Ovary (tissue), 9 donors: Measurements from ENCODE around the gene SDR39U1. TPM values are rescaled to one million over a fixed set of nuclear protein-coding genes. Genes with fewer than 3 reads are reported as not detected.

Experiments
- DNase-seq, 5 donors: peaks; one replicate each; pipeline ENCODE4 v3.0.0-alpha.2; 2019 to 2020
- H3K27ac ChIP-seq, 2 donors: fragments of 200-600 bp; one replicate each; pipeline versions ENCODE4 v1.5.1 to v1.8.0; 2019 to 2022
- H3K27me3 ChIP-seq: fragments of 200-600 bp; one replicate; pipeline ENCODE4 v1.8.0; 2022
- H3K36me3 ChIP-seq: fragments of 200-600 bp; sonication (generic); one replicate; pipeline ENCODE4 v1.5.1; 2019
- H3K4me1 ChIP-seq: one replicate; pipeline ENCODE4 v1.8.1; 2013; ENCODE audit warnings: mild to moderate bottlenecking, moderate library complexity; ENCODE audit not compliant: insufficient read depth
- H3K4me3 ChIP-seq: fragments of 200-600 bp; sonication (generic); one replicate; pipeline ENCODE4 v1.5.1; 2017
- H3K9me3 ChIP-seq, 2 donors: fragments of 200-600 bp in 1 of 2; sonication (generic) in 1 of 2; one replicate each; pipeline versions ENCODE4 v1.5.1 to v1.8.1; 2013 to 2019; ENCODE audit warnings: mild to moderate bottlenecking in 1 of 2, moderate library complexity in 1 of 2
- CTCF ChIP-seq, 3 donors: fragments of 450-650 bp in 2 of 3; fragments of 200-600 bp in 1 of 3; IDR thresholded peaks; one replicate each; pipeline versions ENCODE4 v1.5.1 to v1.8.0; 2016 to 2022; ENCODE audit warnings: antibody characterized with exemption in 3 of 3, mild to moderate bottlenecking in 1 of 3
- EP300 ChIP-seq: sonication (generic); formaldehyde crosslinking; IDR thresholded peaks from one replicate; pipeline ENCODE4 v1.6.1; 2017; ENCODE audit warnings: antibody characterized with exemption
- POLR2A ChIP-seq: fragments of 450-650 bp; IDR thresholded peaks from one replicate; pipeline ENCODE4 v1.6.1; 2017; ENCODE audit warnings: antibody characterized with exemption, mild to moderate bottlenecking, moderate library complexity
- WGBS, 3 donors: extraction: QIAGEN DNeasy Blood & Tissue Kit in 1 of 3; methylation state at CpG; one replicate each; pipeline versions ENCODE4 v1.1.5 to v1.1.7; 2013 to 2017; 5-methylcytosine and 5-hydroxymethylcytosine counted together
- intact Hi-C, 4 donors: fragments of 100-400 bp; cut with DNase I; formaldehyde crosslinking; loops; one replicate each; pipeline versions ENCODE4 v1.11.0 to v1.15.1; 2022 to 2023
- polyA plus RNA-seq, 2 donors: library from polyadenylated mRNA; stranded (reverse); fragments of 200-250 nt in 1 of 2; fragments of 350-450 nt in 1 of 2; fragmentation: Illumina TruSeq in 1 of 2; extraction: RNeasy Lipid Tissue Mini Kit (QIAGEN cat#74804) in 1 of 2; gene quantifications; one replicate each; pipeline ENCODE4 v1.2.3, GENCODE V29; 2013 to 2014
- total RNA-seq, 7 donors: library from RNA; depleted of rRNA in 2 of 7; stranded (reverse); fragments of >200 nt in 2 of 7; fragmentation: NEBNext Ultra II Directional in 3 of 7; extraction: Animal tissue kit (Norgen Biotek cat#: 25700) in 3 of 7; gene quantifications; one replicate each; pipeline versions ENCODE4 v1.1.0 to v1.2.4, GENCODE V29; 2016 to 2023
- donor health status: DM: no; HTN: no; CAD: no; lungs with moderate emphysema.
- donor health status: DM: no; HTN: no; CAD: no.
- donor health status: Bipolar disorder and iron deficiency.
- donor health status: DM: yes; HTN: yes; CAD: no.
- donor health status: DM: no; HTN: no; CAD: no.
- donor health status: DM: yes; HTN: yes; CAD: no.

The SDR39U1 gene
- total and polyA plus RNA-seq, 9 donors: 33.4 to 68.8 (median 62.4) TPM

GRCh38 chr14:24395609-24396582 lies 46.7 kb downstream of the SDR39U1 start:
- DNase-seq: peak in 3 of 5 donors; percentile 7 to 16 (median 11)
- intact Hi-C loops: no loop called here
- WGBS, 3 donors: 65 to 71% (median 65%) methylated on average over 8 of the region's 8 CpGs

GRCh38 chr14:24394275-24394674 lies 48.3 kb downstream of the SDR39U1 start:
- peaks cover 8% of the 10 kb centered on the region for H3K4me1 ChIP-seq
- intact Hi-C loops: no loop called here
- WGBS, 3 donors: 43 to 47% (median 46%) methylated on average over 3 of the region's 3 CpGs
- no peak overlapping the region for H3K4me3 ChIP-seq
- TF ChIP-seq EP300 (no peak), CTCF (IDR thresholded peaks at IDR 0.05) (no peak), POLR2A (no peak)
- no peak overlapping the region for H3K27ac ChIP-seq
- no peaks in the 10 kb centered on the region for H3K36me3 ChIP-seq
- no peaks in the 10 kb centered on the region for H3K27me3 ChIP-seq
- H3K9me3 ChIP-seq: no peaks in the 10 kb centered on the region
- DNase-seq: no peak

More at GRCh38 chr14:24395609-24396582, 46.7 kb downstream of the SDR39U1 start:
- Histone ChIP-seq H3K4me3 (no peak overlapping the region), H3K4me1 (peaks cover 13% of the 10 kb centered on the region), H3K27me3 (no peaks in the 10 kb centered on the region), H3K9me3 (no peaks in the 10 kb centered on the region), H3K36me3 (no peaks in the 10 kb centered on the region), H3K27ac (no peak overlapping the region)
- TF ChIP-seq CTCF (IDR thresholded peaks at IDR 0.05) (no peak), POLR2A (no peak), EP300 (no peak)

- Histone ChIP-seq H3K9me3 (no peaks in the 10 kb centered on the region), H3K4me1 (peaks cover 2% of the 10 kb centered on the region), H3K4me3 (no peak overlapping the region), H3K27me3 (no peaks in the 10 kb centered on the region), H3K36me3 (no peaks in the 10 kb centered on the region), H3K27ac (no peak overlapping the region)
- WGBS, 3 donors: 45 to 53% (median 49%) methylated on average over 8 of the region's 8 CpGs
- DNase-seq: no peak
- intact Hi-C loops: no loop called here
- no peak for TF ChIP-seq POLR2A
- TF ChIP-seq CTCF (IDR thresholded peaks at IDR 0.05): no peak
- TF ChIP-seq EP300: no peak
Measured at GRCh38 chr14:24392325-24393091, 50.1 kb downstream of the SDR39U1 start.

- DNase-seq: no peak
Measured at GRCh38 chr14:24390701-24391468, 51.7 kb downstream of the SDR39U1 start.

More at GRCh38 chr14:24390701-24391468, 51.7 kb downstream of the SDR39U1 start:
- Histone ChIP-seq H3K9me3 (no peaks in the 10 kb centered on the region), H3K4me1 (peaks cover 2% of the 10 kb centered on the region), H3K4me3 (no peak overlapping the region), H3K36me3 (no peaks in the 10 kb centered on the region), H3K27me3 (no peaks in the 10 kb centered on the region), H3K27ac (no peak overlapping the region)
- TF ChIP-seq POLR2A: no peak
- no peak for TF ChIP-seq EP300
- TF ChIP-seq CTCF (IDR thresholded peaks at IDR 0.05): no peak
- intact Hi-C loops: no loop called here
- 80 to 86% (median 84%) methylated on average over 6 of the region's 6 CpGs for WGBS, 3 donors
